Airway epithelial cell (primary cell): ENCODE data around the gene NUP62CL. TPM values are rescaled to one million over a fixed set of nuclear protein-coding genes. Genes with fewer than 3 reads are reported as not detected.

Experiments used
- total RNA-seq: library from RNA; depleted of rRNA; stranded (reverse); fragments of >200 nt; gene quantifications from 2 replicates; pipeline ENCODE4 v1.2.3, GENCODE V29; 2015

Gene NUP62CL
- 2.0 and 3.5 TPM in 2 replicates for total RNA-seq

GRCh38 chrX:107205770-107206696 is at the start of gene NUP62CL, which contains the start of gene DNAAF6:
Gene NUP62CL, minus strand, starts transcription at chrX:107206433. Its CDS starts 31,287 bp downstream, at chrX:107175146.
Gene DNAAF6, plus strand, starts transcription at chrX:107206611. Its CDS starts 6,265 bp downstream, at chrX:107212876.

GRCh38 chrX:107118322-107119147 is 87.7 kb downstream of the NUP62CL start, which contains the start of gene RBM41:
Gene RBM41, minus strand, starts transcription at chrX:107118822. Its CDS starts 49 bp downstream, at chrX:107118773.

Other genes with a start within 250 kb of the NUP62CL start
- 14.1 and 17.8 TPM in 2 replicates for gene MORC4, start 206.2 kb downstream of the NUP62CL start, total RNA-seq
- gene RBM41, start 87.6 kb downstream of the NUP62CL start, total RNA-seq, result 7.3 and 11.5 TPM in 2 replicates
- gene DNAAF6, start 178 bp upstream of the NUP62CL start, total RNA-seq, result not detected in 2 replicates
- under 0.01 TPM in 1 of 2 replicates, not detected in the other for gene FRMPD3, start 243.2 kb upstream of the NUP62CL start, total RNA-seq